Activated T-cell treated with anti-CD3 and anti-CD28 coated beads for 48 hours (primary cell): ENCODE data around the gene TOR2A.
A peak's percentile ranks its signal among the peaks of the same experiment; 100 is the strongest.
"Not testable (repeated sequence)": the region's sequence is repeated elsewhere in the genome, so short reads cannot be mapped to it uniquely, and the experiment has no call there.

Experiments
- DNase-seq: peaks from one replicate; pipeline ENCODE4 v3.0.0-alpha.2; 2020; ENCODE audit warnings: low read depth

TOR2A gene

GRCh38 chr9:127734747-127735529 lies at the start of gene TOR2A:
Gene TOR2A (minus strand): TSS chr9:127735294. CDS start chr9:127735270, 24 bp downstream.
- peak; percentile 98 for DNase-seq

- peak; percentile 67 for DNase-seq
Observed at GRCh38 chr9:127783111-127784008, 48.3 kb upstream of the TOR2A start.

- no peak for DNase-seq
Observed at GRCh38 chr9:127781806-127782205, 46.7 kb upstream of the TOR2A start.

- not testable (repeated sequence) for DNase-seq
Observed at GRCh38 chr9:127780909-127781308, 45.8 kb upstream of the TOR2A start.

GRCh38 chr9:127780126-127780885 lies 45.2 kb upstream of the TOR2A start:
- no peak for DNase-seq

- peak; percentile 53 for DNase-seq
Observed at GRCh38 chr9:127779136-127779981, 44.3 kb upstream of the TOR2A start.

- peak; percentile 37 for DNase-seq
Observed at GRCh38 chr9:127778280-127779135, 43.4 kb upstream of the TOR2A start, which contains the start of gene SH2D3C. Gene SH2D3C (minus strand): TSS chr9:127778666. CDS start chr9:127778627, 39 bp downstream.

GRCh38 chr9:127777368-127777980 lies 42.4 kb upstream of the TOR2A start:
- no peak for DNase-seq

- no peak for DNase-seq
Observed at GRCh38 chr9:127776924-127777289, 41.8 kb upstream of the TOR2A start.

GRCh38 chr9:127776195-127776923 lies 41.3 kb upstream of the TOR2A start:
- peak; percentile 60 for DNase-seq

GRCh38 chr9:127773981-127774380 lies 38.9 kb upstream of the TOR2A start:
- no peak for DNase-seq

- DNase-seq = no peak
Observed at GRCh38 chr9:127773272-127773671, 38.2 kb upstream of the TOR2A start.

GRCh38 chr9:127772603-127773002 lies 37.5 kb upstream of the TOR2A start:
- no peak for DNase-seq

- no peak for DNase-seq
Observed at GRCh38 chr9:127771570-127772189, 36.6 kb upstream of the TOR2A start.

- peak; percentile 98 for DNase-seq
Observed at GRCh38 chr9:127770905-127771569, 35.9 kb upstream of the TOR2A start.

GRCh38 chr9:127770583-127770904 lies 35.5 kb upstream of the TOR2A start:
- no peak for DNase-seq

GRCh38 chr9:127769929-127770582 lies 35.0 kb upstream of the TOR2A start:
- DNase-seq = no peak

GRCh38 chr9:127769101-127769500 lies 34.0 kb upstream of the TOR2A start:
- DNase-seq = no peak
